ACC112 (cell line): ENCODE results near the gene UNC79.

Source experiments
- H2AFZ ChIP-seq: fragments of 200-600 bp; sonication (generic); one replicate; pipeline ENCODE4 v1.6.0; 2017; ENCODE audit warnings: antibody characterized with exemption, low read length; ENCODE audit not compliant: unreplicated experiment
- H3K27ac ChIP-seq: fragments of 200-600 bp; sonication (generic); 2 replicates; pipeline ENCODE4 v1.5.1; 2014; ENCODE audit warnings: low read depth, mild to moderate bottlenecking, antibody characterized with exemption, low read length, moderate library complexity
- H3K27me3 ChIP-seq: fragments of 200-600 bp; sonication (generic); 2 replicates; pipeline ENCODE4 v1.6.1; 2014; ENCODE audit warnings: mild to moderate bottlenecking, antibody characterized with exemption, low read length, moderate library complexity, mixed read lengths; ENCODE audit not compliant: insufficient read depth
- H3K36me3 ChIP-seq: fragments of 200-600 bp; sonication (generic); 2 replicates; pipeline ENCODE4 v1.6.1; 2016; ENCODE audit warnings: mild to moderate bottlenecking, antibody characterized with exemption, low read length, moderate library complexity, mixed read lengths; ENCODE audit not compliant: insufficient read depth
- H3K4me1 ChIP-seq: fragments of 200-600 bp; sonication (generic); one replicate; pipeline ENCODE4 v1.6.1; 2016; ENCODE audit warnings: low read length, mixed read lengths; ENCODE audit not compliant: insufficient read depth, unreplicated experiment, control insufficient read depth
- H3K4me3 ChIP-seq: fragments of 200-600 bp; sonication (generic); 2 replicates; pipeline ENCODE4 v1.5.1; 2014; ENCODE audit warnings: mild to moderate bottlenecking, low read depth, low read length
- H3K79me2 ChIP-seq: fragments of 200-600 bp; sonication (generic); one replicate; pipeline ENCODE4 v1.6.0; 2016; ENCODE audit warnings: low read length; ENCODE audit not compliant: control insufficient read depth, unreplicated experiment, insufficient read depth

UNC79 gene

GRCh38 chr14:93727039-93727740, 296.5 kb downstream of the UNC79 start:
- Histone ChIP-seq H3K36me3 (no peaks in the 10 kb centered on the region), H3K4me1 (no peaks in the 10 kb centered on the region), H3K27me3 (no peaks in the 10 kb centered on the region), H3K27ac (no peak overlapping the region), H3K4me3 (no peak overlapping the region), H3K79me2 (no peaks in the 10 kb centered on the region), H2AFZ (no peak overlapping the region)

- Histone ChIP-seq H3K4me1 (no peaks in the 10 kb centered on the region), H2AFZ (no peak overlapping the region), H3K27me3 (no peaks in the 10 kb centered on the region), H3K27ac (no peak overlapping the region), H3K4me3 (no peak overlapping the region), H3K79me2 (no peaks in the 10 kb centered on the region), H3K36me3 (no peaks in the 10 kb centered on the region)
Observed at GRCh38 chr14:93727917-93728650, 297.3 kb downstream of the UNC79 start.

GRCh38 chr14:93728651-93729016, 297.9 kb downstream of the UNC79 start:
- Histone ChIP-seq H2AFZ (no peak overlapping the region), H3K27ac (no peak overlapping the region), H3K36me3 (no peaks in the 10 kb centered on the region), H3K4me3 (no peak overlapping the region), H3K27me3 (no peaks in the 10 kb centered on the region), H3K4me1 (no peaks in the 10 kb centered on the region), H3K79me2 (no peaks in the 10 kb centered on the region)

- Histone ChIP-seq H3K4me3 (no peak overlapping the region), H3K4me1 (no peaks in the 10 kb centered on the region), H3K79me2 (no peaks in the 10 kb centered on the region), H3K27ac (no peak overlapping the region), H3K27me3 (no peaks in the 10 kb centered on the region), H3K36me3 (no peaks in the 10 kb centered on the region), H2AFZ (no peak overlapping the region)
Observed at GRCh38 chr14:93729993-93730392, 299.3 kb downstream of the UNC79 start.

DNA sequence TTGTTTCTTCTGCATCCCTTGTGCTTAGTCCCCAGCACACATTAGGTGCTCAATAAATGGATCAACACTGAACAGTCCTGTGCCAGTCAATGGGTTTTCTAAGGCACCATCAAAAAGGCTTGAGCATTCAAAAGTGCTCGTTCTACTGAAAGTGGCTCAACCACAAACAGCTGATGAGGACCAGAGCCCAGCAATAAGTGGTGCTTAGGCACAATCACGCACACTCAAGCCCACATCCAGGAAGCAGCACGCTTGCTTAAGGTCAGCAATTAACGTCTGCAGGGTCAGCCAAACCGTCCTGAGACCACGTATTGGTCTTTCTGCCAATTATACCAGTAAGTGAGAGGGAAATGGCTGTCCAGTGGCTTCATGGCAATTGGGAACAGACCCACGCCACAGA, 301.0 kb downstream of the UNC79 start:
- Histone ChIP-seq H3K27ac (no peak overlapping the region), H3K79me2 (no peaks in the 10 kb centered on the region), H3K4me1 (no peaks in the 10 kb centered on the region), H2AFZ (no peak overlapping the region), H3K27me3 (no peaks in the 10 kb centered on the region), H3K36me3 (no peaks in the 10 kb centered on the region), H3K4me3 (no peak overlapping the region)

DNA sequence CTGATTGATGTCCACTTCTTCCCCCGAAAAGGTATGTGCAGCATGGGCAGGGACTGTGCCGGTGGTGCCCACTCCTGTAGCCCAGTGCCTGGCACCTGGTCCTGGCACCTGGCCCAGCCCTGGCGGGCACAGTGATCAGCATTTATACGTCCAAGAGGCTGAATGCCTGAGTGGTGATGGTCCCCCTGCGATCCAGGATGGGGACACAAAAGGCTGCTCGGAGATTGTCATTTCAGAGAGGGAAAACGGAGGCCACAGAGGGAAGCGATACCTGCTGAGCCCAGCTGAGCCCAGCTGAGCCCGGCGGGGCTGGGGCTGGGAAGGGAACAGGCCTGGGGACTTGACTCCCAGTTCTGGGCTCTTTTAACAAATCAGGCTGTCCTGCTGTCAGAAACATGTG, 301.8 kb downstream of the UNC79 start:
- Histone ChIP-seq H3K79me2 (no peaks in the 10 kb centered on the region), H2AFZ (no peak overlapping the region), H3K27me3 (no peaks in the 10 kb centered on the region), H3K4me1 (no peaks in the 10 kb centered on the region), H3K27ac (no peak overlapping the region), H3K36me3 (no peaks in the 10 kb centered on the region), H3K4me3 (no peak overlapping the region)

DNA sequence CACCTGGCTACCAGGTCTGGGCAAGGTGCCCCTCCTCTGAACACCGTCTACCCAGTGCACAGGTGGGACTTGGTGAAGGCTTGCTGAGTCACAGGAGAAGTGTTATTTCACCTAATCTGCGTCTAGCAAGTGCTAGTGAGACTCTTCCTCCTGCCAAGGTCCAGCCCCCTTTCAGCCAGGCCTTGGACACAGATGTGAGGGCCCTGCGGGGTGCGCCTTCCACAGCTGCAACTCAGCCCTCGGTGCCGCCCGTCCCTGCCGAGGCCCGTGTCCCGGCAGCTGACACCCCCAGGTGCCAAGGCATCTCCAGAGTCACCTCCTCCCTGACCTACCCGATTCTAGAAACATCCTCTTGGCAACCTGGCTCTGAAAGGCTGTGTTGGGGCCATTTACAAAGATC, 302.5 kb downstream of the UNC79 start:
- Histone ChIP-seq H2AFZ (no peak overlapping the region), H3K4me1 (no peaks in the 10 kb centered on the region), H3K27ac (no peak overlapping the region), H3K36me3 (no peaks in the 10 kb centered on the region), H3K27me3 (no peaks in the 10 kb centered on the region), H3K79me2 (no peaks in the 10 kb centered on the region), H3K4me3 (no peak overlapping the region)

GRCh38 chr14:93733631-93734030, 302.9 kb downstream of the UNC79 start:
- H3K27me3 ChIP-seq: no peaks in the 10 kb centered on the region
- no peak overlapping the region for H2AFZ ChIP-seq
- no peaks in the 10 kb centered on the region for H3K79me2 ChIP-seq
- H3K36me3 ChIP-seq: no peaks in the 10 kb centered on the region
- no peaks in the 10 kb centered on the region for H3K4me1 ChIP-seq
- H3K27ac ChIP-seq: no peak overlapping the region
- H3K4me3 ChIP-seq: no peak overlapping the region

GRCh38 chr14:93734086-93734822, 303.5 kb downstream of the UNC79 start:
- Histone ChIP-seq H3K27ac (no peak overlapping the region), H3K27me3 (no peaks in the 10 kb centered on the region), H3K36me3 (no peaks in the 10 kb centered on the region), H3K4me3 (no peak overlapping the region), H3K79me2 (no peaks in the 10 kb centered on the region), H3K4me1 (no peaks in the 10 kb centered on the region), H2AFZ (no peak overlapping the region)

DNA sequence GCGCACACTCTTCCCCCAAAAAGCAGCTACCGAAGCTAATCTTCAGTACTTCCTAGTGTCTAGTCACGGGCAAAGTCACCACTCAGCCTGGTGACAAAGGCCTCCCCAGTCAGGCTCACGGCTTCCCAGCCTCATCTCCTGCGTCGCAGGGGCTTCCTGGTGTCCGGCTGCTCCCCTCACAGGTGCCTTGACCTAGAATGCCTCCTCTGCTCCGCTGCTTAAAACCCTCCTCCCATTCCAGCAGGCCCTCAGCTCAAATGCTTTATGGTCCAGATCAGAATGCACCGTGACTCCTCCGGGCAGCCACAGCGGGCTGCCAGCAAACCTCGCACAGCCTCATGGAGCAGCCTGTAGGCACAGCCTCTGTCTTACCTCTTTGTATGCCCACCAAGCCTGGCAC, 304.5 kb downstream of the UNC79 start:
- H2AFZ ChIP-seq: no peak overlapping the region
- no peak overlapping the region for H3K4me3 ChIP-seq
- H3K4me1 ChIP-seq: no peaks in the 10 kb centered on the region
- no peaks in the 10 kb centered on the region for H3K27me3 ChIP-seq
- no peak overlapping the region for H3K27ac ChIP-seq
- H3K79me2 ChIP-seq: no peaks in the 10 kb centered on the region
- H3K36me3 ChIP-seq: no peaks in the 10 kb centered on the region
